A673 (cell line): Measurements from ENCODE around the gene RNF175. TPM values are rescaled to one million over a fixed set of nuclear protein-coding genes. Genes with fewer than 3 reads are reported as not detected.

ENCODE experiments used
- BruUV-seq: library from RNA; stranded (reverse); fragments of 400-500 nt; replicated peaks from 2 replicates; lab custom pipeline; 2021; lab: Mats Ljungman, UMichigan
- CTCF ChIA-PET: fragments of 300-600 bp; sonication (Branson Sonifier 250); formaldehyde crosslinking; loops from one replicate; lab custom pipeline; 2022; ENCODE audit warnings: antibody characterized with exemption; lab: Charles Lee
- POLR2A ChIA-PET: fragments of 300-600 bp; sonication (Branson Sonifier 250); formaldehyde crosslinking; loops from one replicate; lab custom pipeline; 2022; ENCODE audit warnings: antibody characterized with exemption; ENCODE audit not compliant: low non-redundant PET; lab: Charles Lee
- DNase-seq: peaks from one replicate; pipeline ENCODE4 v3.0.0-alpha.2; 2015; ENCODE audit warnings: low spot score
- H3K27ac ChIP-seq: fragments of 200-600 bp; sonication (generic); 2 replicates; pipeline ENCODE4 v1.5.1; 2016; ENCODE audit warnings: mixed run types, low read depth, mild to moderate bottlenecking, mixed read lengths, antibody characterized with exemption, low read length; ENCODE audit not compliant: poor library complexity, severe bottlenecking
- H3K27me3 ChIP-seq: fragments of 200-600 bp; sonication (generic); replicated peaks from 2 replicates; pipeline ENCODE4 v1.6.1; 2017; ENCODE audit warnings: mixed run types, low read depth, mild to moderate bottlenecking, mixed read lengths, antibody characterized with exemption, low read length; ENCODE audit not compliant: insufficient read depth, poor library complexity
- H3K36me3 ChIP-seq: fragments of 200-600 bp; sonication (generic); 2 replicates; pipeline ENCODE4 v1.6.1; 2016; ENCODE audit warnings: mixed run types, mild to moderate bottlenecking, mixed read lengths, antibody characterized with exemption, low read length; ENCODE audit not compliant: insufficient read depth, poor library complexity, severe bottlenecking
- H3K4me1 ChIP-seq: fragments of 200-600 bp; sonication (generic); 2 replicates; pipeline ENCODE4 v1.6.1; 2017; ENCODE audit warnings: mixed run types, mild to moderate bottlenecking, mixed read lengths, antibody characterized with exemption, low read length; ENCODE audit not compliant: insufficient read depth, poor library complexity, severe bottlenecking
- H3K4me3 ChIP-seq: fragments of 200-600 bp; sonication (generic); 2 replicates; pipeline ENCODE4 v1.5.1; 2016; ENCODE audit warnings: low read depth, mixed run types, mild to moderate bottlenecking, mixed read lengths, low read length; ENCODE audit not compliant: poor library complexity, severe bottlenecking
- H3K9me3 ChIP-seq: fragments of 200-600 bp; sonication (generic); 2 replicates; pipeline ENCODE4 v1.6.1; 2016; ENCODE audit warnings: mixed run types, low read depth, mild to moderate bottlenecking, mixed read lengths, antibody characterized with exemption, low read length; ENCODE audit not compliant: poor library complexity, severe bottlenecking
- CTCF ChIP-seq: fragments of 300-800, 200-600 bp; sonication (generic); conservative IDR thresholded peaks from 2 replicates; pipeline ENCODE4 v1.5.1; 2017; ENCODE audit warnings: low read depth, mild to moderate bottlenecking, antibody characterized with exemption, low read length, moderate library complexity, mixed read lengths
- EZH2 ChIP-seq: fragments of 200-600 bp; sonication (generic); IDR thresholded peaks from 2 replicates; pipeline ENCODE4 v1.6.1; 2017; ENCODE audit warnings: borderline replicate concordance, low read depth, mild to moderate bottlenecking, mixed read lengths, antibody characterized with exemption, low read length; ENCODE audit not compliant: poor library complexity, severe bottlenecking
- intact Hi-C: fragments of 100-400 bp; cut with micrococcal nuclease; formaldehyde crosslinking; loops from one replicate; pipeline ENCODE4 v1.10.0; 2022; ENCODE audit not compliant: unreplicated experiment
- total RNA-seq: library from RNA; stranded (reverse); gene quantifications from 2 replicates; pipeline ENCODE4 v1.2.3, GENCODE V29; 2021

The RNF175 gene
- total RNA-seq, 1 experiment from 2014 or later: 6.8 TPM

- POLR2A ChIA-PET: no interaction called here
- intact Hi-C loops: no loop called here
- no peaks in the 10 kb centered on the region for H3K4me1 ChIP-seq
- TF ChIP-seq CTCF: no peak
- H3K9me3 ChIP-seq: no peaks in the 10 kb centered on the region
- H3K36me3 ChIP-seq: no peaks in the 10 kb centered on the region
- no peak overlapping the region for H3K4me3 ChIP-seq
- H3K27ac ChIP-seq: no peak overlapping the region
- CTCF ChIA-PET: interaction anchor here (0.6 kb wide), 1 partner anchor 731 kb away, joined by 4 read pairs; no protein-coding TSS in a partner anchor
- no peak for DNase-seq
- BruUV-seq: no TSS peak
- peaks cover 82% of the 10 kb centered on the region for H3K27me3 ChIP-seq
These were observed 30.7 kb upstream of the RNF175 start for GRCh38 chr4:153790500-153790865.

GRCh38 chr4:153789741-153790499 is 30.1 kb upstream of the RNF175 start:
- Histone ChIP-seq H3K9me3 (no peaks in the 10 kb centered on the region), H3K27ac (no peak overlapping the region), H3K36me3 (no peaks in the 10 kb centered on the region), H3K4me3 (no peak overlapping the region), H3K27me3 (peaks cover 82% of the 10 kb centered on the region), H3K4me1 (no peaks in the 10 kb centered on the region)
- intact Hi-C loops: loop anchor here (5.0 kb wide), 2 partner anchors 227 to 522 kb away; no protein-coding TSS in a partner anchor
- ChIA-PET CTCF (no interaction called here), POLR2A (no interaction called here)
- BruUV-seq: no TSS peak
- no peak for DNase-seq
- TF ChIP-seq CTCF: no peak

DNA sequence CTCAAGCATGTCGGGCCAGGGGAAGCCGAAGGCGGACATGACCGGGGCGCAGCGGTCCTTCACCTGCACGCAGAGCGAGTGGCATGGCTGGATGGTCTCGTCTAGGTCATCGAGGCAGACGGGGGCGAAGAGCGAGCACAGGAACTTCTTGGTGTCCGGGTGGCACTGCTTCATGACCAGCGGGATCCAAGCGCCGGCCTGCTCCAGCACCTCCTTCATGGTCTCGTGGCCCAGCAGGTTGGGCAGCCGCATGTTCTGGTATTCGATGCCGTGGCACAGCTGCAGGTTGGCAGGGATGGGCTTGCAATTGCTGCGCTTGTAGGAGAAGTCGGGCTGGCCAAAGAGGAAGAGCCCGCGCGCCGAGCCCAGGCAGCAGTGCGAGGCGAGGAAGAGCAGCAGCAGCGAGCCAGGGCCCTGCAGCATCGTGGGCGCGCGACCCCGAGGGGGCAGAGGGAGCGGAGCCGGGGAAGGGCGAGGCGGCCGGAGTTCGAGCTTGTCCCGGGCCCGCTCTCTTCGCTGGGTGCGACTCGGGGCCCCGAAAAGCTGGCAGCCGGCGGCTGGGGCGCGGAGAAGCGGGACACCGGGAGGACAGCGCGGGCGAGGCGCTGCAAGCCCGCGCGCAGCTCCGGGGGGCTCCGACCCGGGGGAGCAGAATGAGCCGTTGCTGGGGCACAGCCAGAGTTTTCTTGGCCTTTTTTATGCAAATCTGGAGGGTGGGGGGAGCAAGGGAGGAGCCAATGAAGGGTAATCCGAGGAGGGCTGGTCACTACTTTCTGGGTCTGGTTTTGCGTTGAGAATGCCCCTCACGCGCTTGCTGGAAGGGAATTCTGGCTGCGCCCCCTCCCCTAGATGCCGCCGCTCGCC is 28.8 kb upstream of the RNF175 start, which contains the start of gene SFRP2:
Gene SFRP2 (minus strand): TSS at position 671 of the 864 bp plus-strand sequence. CDS start 248 bp downstream, at position 423.
- ChIA-PET CTCF (interaction anchor here (0.7 kb wide), 1 partner anchor 137 kb away, joined by 3 read pairs; no protein-coding TSS in a partner anchor), POLR2A (no interaction called here)
- no peak for TF ChIP-seq CTCF
- no peak for TF ChIP-seq EZH2
- peak; percentile 33 for DNase-seq
- intact Hi-C loops: loop anchor here (5.0 kb wide), 2 partner anchors 229 to 524 kb away; no protein-coding TSS in a partner anchor
- BruUV-seq: no TSS peak
- Histone ChIP-seq H3K9me3 (no peaks in the 10 kb centered on the region), H3K27ac (no peak within 1 kb of the TSS), H3K36me3 (no peaks in the 10 kb centered on the region), H3K27me3 (peaks cover 74% of the 10 kb centered on the region), H3K4me3 (peak within 1 kb of the TSS; percentile 44), H3K4me1 (no peaks in the 10 kb centered on the region)
